ENCODE measurements around the gene RASL12. TPM values are rescaled to one million over a fixed set of nuclear protein-coding genes. Genes with fewer than 3 reads are reported as not detected.
A peak's percentile ranks its signal among the peaks of the same experiment; 100 is the strongest.

Gene RASL12
- total and polyA plus RNA-seq, 2 of the 8 experiments (the other 6 are each of a cell fraction or from before 2014, with no cell fraction given) = 9.5 to 10.3 TPM

DNA sequence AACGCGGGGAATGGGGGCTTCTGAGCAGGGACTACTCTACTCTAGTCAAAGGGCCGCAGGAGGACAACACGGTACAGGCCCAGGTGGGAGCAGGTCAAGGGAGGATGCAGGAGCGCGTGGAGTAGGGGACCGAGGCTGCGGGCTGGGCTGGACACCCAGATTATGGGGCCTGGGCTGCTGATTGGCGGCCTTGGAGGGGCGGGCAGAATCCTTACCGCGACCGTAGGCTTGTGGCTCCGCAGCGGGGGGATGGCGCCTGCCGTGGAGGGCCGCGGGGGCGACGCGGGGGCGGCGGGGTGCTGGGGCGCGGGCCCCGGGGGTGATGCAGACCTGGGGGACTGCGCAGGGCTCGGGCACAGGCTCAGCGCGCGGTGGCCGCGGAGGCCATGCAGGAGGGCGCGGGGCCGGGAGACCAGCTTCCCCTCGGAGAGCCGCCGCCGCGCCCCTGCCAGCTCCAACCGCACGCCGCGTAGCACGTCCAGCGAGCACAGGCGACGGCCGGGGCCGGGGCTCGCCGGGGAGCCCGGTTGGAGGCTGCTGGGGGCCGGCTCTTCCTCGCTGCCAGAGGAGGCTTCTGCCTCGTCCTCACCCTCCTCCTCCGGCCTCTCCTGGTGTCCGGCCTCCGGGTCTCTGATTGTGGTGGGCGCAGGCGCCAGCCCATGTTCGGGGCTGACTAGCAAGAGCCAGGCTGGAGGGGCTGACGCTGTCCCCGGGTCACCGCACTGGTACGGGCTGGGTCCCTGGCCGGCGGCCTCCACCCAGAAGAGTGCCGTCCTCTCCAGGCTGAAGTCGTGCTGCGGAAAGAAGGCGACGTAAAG is 34.3 kb upstream of the RASL12 start:
- POLR2A ChIA-PET (ENCODE audit: partially characterized antibody) = interaction anchor here (0.8 to 2.0 kb wide), 13 partner anchors 8 to 203 kb away, joined by 3 to 10 read pairs (median 4); partner anchors contain the start of genes CLPX, PDCD7, RNU5B-1 and UBAP1L
- H3K27me3 ChIP-seq (replicated peaks in 1 of 4; ENCODE audit: control insufficient read depth in 3 of 4, extremely low read depth in 1 of 4, insufficient read depth in 3 of 4, low read length in 3 of 4) = peaks cover 0 to 11% (median 5%) of the 10 kb centered on the region in 4 experiments; a peak in 3 of 7 replicates
- TF ChIP-seq RBBP5 (IDR thresholded peaks at IDR 0.05; ENCODE audit: borderline replicate concordance, low read depth, low read length) (no peak; the same call in 1 of the 2 replicates), MAX (IDR thresholded peaks at IDR 0.05) (peak; percentile 48), CHD2 (IDR thresholded peaks at IDR 0.05; ENCODE audit: low read length) (no peak), SP1 (IDR thresholded peaks at IDR 0.05; ENCODE audit: low read depth, low read length) (no peak), TEAD4 (IDR thresholded peaks at IDR 0.05; ENCODE audit: low read depth, low read length) (no peak), RFX5 (IDR thresholded peaks at IDR 0.05; ENCODE audit: borderline replicate concordance, low read depth, low read length) (no peak), BRCA1 (IDR thresholded peaks at IDR 0.05; ENCODE audit: low read depth, low read length) (no peak), NRF1 (IDR thresholded peaks at IDR 0.05; ENCODE audit: low read depth, low read length) (no peak), TAF1 (IDR thresholded peaks at IDR 0.05; ENCODE audit: low read depth, low read length) (0 out of 2 replicates have a peak, but pooled peaks have one; percentile 10), CEBPB (IDR thresholded peaks at IDR 0.05; ENCODE audit: low read depth, low read length) (no peak), KDM4A (IDR thresholded peaks at IDR 0.05; ENCODE audit: low read depth, low read length, severe bottlenecking) (peak; percentile 92), CHD1 (IDR thresholded peaks at IDR 0.05; ENCODE audit: low read depth, low read length) (no peak)

More for the DNA sequence above, 34.3 kb upstream of the RASL12 start:
- Histone ChIP-seq H3K4ac (replicated peaks; ENCODE audit: insufficient read length, low read depth, low read length) (peak overlapping the region; percentile 61), H4K5ac (ENCODE audit: insufficient read length, low read depth, low read length) (peak overlapping the region; percentile 57), H2BK12ac (ENCODE audit: low read depth, low read length) (no peak overlapping the region), H3K4me3 (ENCODE audit: extremely low read depth in 1 of 4, insufficient read depth in 2 of 4, low read depth in 3 of 4, low read length in 4 of 4) (peak overlapping the region; percentile 36 to 67 (median 58)), H3K23ac (ENCODE audit: insufficient read length) (no peak overlapping the region), H3K27ac (ENCODE audit: low read depth, low read length) (no peak overlapping the region), H3K9me3 (ENCODE audit: insufficient read depth in 2 of 2, low read depth in 1 of 2, low read length in 1 of 2) (no peaks in the 10 kb centered on the region), H3K56ac (replicated peaks; ENCODE audit: insufficient read length, low read depth, low read length) (no peak overlapping the region), H2BK5ac (ENCODE audit: low read depth, low read length) (no peak overlapping the region), H3K23me2 (ENCODE audit: low read depth, low read length) (peaks cover 5% of the 10 kb centered on the region; the same call in 1 of the 2 replicates), H2AK5ac (ENCODE audit: low read depth, low read length) (no peak overlapping the region), H3K4me1 (replicated peaks in 1 of 4; ENCODE audit: control insufficient read depth in 3 of 4, insufficient read depth in 4 of 4, low read length in 3 of 4) (peaks cover 0 to 2% (median 0%) of the 10 kb centered on the region in 4 experiments; a peak in 2 of 7 replicates), H2BK15ac (ENCODE audit: low read length) (peak overlapping the region; percentile 81; the same call in 1 of the 2 replicates), H3K4me2 (ENCODE audit: insufficient read depth in 1 of 2, low read depth in 2 of 2, low read length in 2 of 2) (peak overlapping the region; percentile 72 to 98), H3K18ac (ENCODE audit: extremely low read depth, low read length) (peak overlapping the region; percentile 94), H4K8ac (ENCODE audit: extremely low read depth, insufficient read depth, low read length) (peak overlapping the region; percentile 71; the same call in 1 of the 2 replicates), H2BK20ac (ENCODE audit: low read length) (no peak overlapping the region), H3K14ac (ENCODE audit: insufficient read length) (no peak overlapping the region), H3K79me1 (ENCODE audit: low read depth, low read length) (no peaks in the 10 kb centered on the region), H2AFZ (ENCODE audit: low read length) (peak overlapping the region; percentile 96), H3K36me3 (ENCODE audit: control insufficient read depth in 2 of 4, insufficient read depth in 4 of 4, low read length in 3 of 4) (no peaks in the 10 kb centered on the region), H4K20me1 (replicated peaks in 1 of 2; ENCODE audit: control insufficient read depth in 1 of 2, insufficient read depth in 2 of 2, low read length in 2 of 2) (no peaks in the 10 kb centered on the region), H3K79me2 (ENCODE audit: control insufficient read depth in 1 of 2, insufficient read depth in 2 of 2, low read length in 2 of 2) (no peaks in the 10 kb centered on the region), H4K91ac (replicated peaks; ENCODE audit: insufficient read length, low read length) (peak overlapping the region; percentile 82), H3K9ac (replicated peaks in 1 of 4; ENCODE audit: extremely low read depth in 1 of 4, low read depth in 3 of 4, low read length in 3 of 4) (peak overlapping the region in 2 of 4 experiments; percentile 20 to 23; a peak in 4 of 7 replicates), H2BK120ac (replicated peaks; ENCODE audit: low read depth, low read length) (no peak overlapping the region)
- FAIRE-seq (no peak), DNase-seq (ENCODE audit: low read depth in 1 of 2, low spot score in 2 of 2) (peak in 1 of 2 experiments; percentile 84)
- CTCF ChIA-PET (ENCODE audit: partially characterized antibody) = interaction anchor here (0.6 to 9.6 kb wide), 29 partner anchors 9 to 301 kb away, joined by 3 to 259 read pairs (median 4); partner anchors contain the start of genes KBTBD13, RASL12 and UBAP1L
- 10% methylated on average over 38 of the region's 75 CpGs; no CpG with 5 or more reads in 1 of the 2 experiments for WGBS, 2 experiments (ENCODE audit: extremely low coverage in 1 of 2, insufficient coverage in 1 of 2, insufficient read length in 1 of 2, insufficient replicate concordance in 2 of 2, low coverage in 1 of 2, low lambda C conversion rate in 2 of 2, missing lambda C conversion rate in 1 of 2)
